ENCODE results near the gene PAK4.
"Not testable (repeated sequence)": the region's sequence is repeated elsewhere in the genome, so short reads cannot be mapped to it uniquely, and the experiment has no call there.

The PAK4 gene

GRCh38 chr19:39100500-39101166 is 25.0 kb upstream of the PAK4 start:
- no peak for FAIRE-seq

GRCh38 chr19:39103151-39103550 is 22.4 kb upstream of the PAK4 start:
- FAIRE-seq, result no peak

- FAIRE-seq, result no peak
Measured at GRCh38 chr19:39104186-39104596, 21.4 kb upstream of the PAK4 start.

GRCh38 chr19:39106194-39106593 is 19.4 kb upstream of the PAK4 start:
- no peak for FAIRE-seq

- FAIRE-seq, result no peak
Measured at GRCh38 chr19:39109641-39110040, 15.9 kb upstream of the PAK4 start.

GRCh38 chr19:39110263-39110967 is 15.2 kb upstream of the PAK4 start:
- no peak for FAIRE-seq

GRCh38 chr19:39111593-39112199 is 13.9 kb upstream of the PAK4 start:
- no peak for FAIRE-seq

GRCh38 chr19:39112338-39112890 is 13.2 kb upstream of the PAK4 start:
- no peak for FAIRE-seq

GRCh38 chr19:39113199-39113598 is 12.4 kb upstream of the PAK4 start:
- no peak for FAIRE-seq

GRCh38 chr19:39115105-39115847 is 10.3 kb upstream of the PAK4 start:
- no peak for FAIRE-seq

- FAIRE-seq, result not testable (repeated sequence)
Measured at GRCh38 chr19:39117023-39117422, 8.6 kb upstream of the PAK4 start.

- no peak for FAIRE-seq
Measured at GRCh38 chr19:39119830-39120229, 5.8 kb upstream of the PAK4 start.

GRCh38 chr19:39122934-39123731 is 2.5 kb upstream of the PAK4 start:
- no peak for FAIRE-seq

GRCh38 chr19:39124136-39124764 is 1.3 kb upstream of the PAK4 start:
- FAIRE-seq, result no peak

GRCh38 chr19:39125199-39125553 is 410 bp upstream of the PAK4 start:
- FAIRE-seq, result no peak

- no peak for FAIRE-seq
Measured at GRCh38 chr19:39126312-39127187, 964 bp downstream of the PAK4 start.

GRCh38 chr19:39127812-39128515 is 2.4 kb downstream of the PAK4 start:
- no peak for FAIRE-seq

GRCh38 chr19:39128516-39129079 is 3.0 kb downstream of the PAK4 start:
- no peak for FAIRE-seq

GRCh38 chr19:39129116-39129515 is 3.5 kb downstream of the PAK4 start:
- no peak for FAIRE-seq

Measured in colon (tissue), 2 donors.